H9 (cell line): ENCODE measurements around the gene ARAP2. TPM values are rescaled to one million over a fixed set of nuclear protein-coding genes. Genes with fewer than 3 reads are reported as not detected.
A peak's percentile ranks its signal among the peaks of the same experiment; 100 is the strongest.

Experiments used
- DNase-seq: peaks from one replicate; pipeline ENCODE4 v3.0.0-alpha.2; 2017
- H2AFZ ChIP-seq: one replicate; pipeline ENCODE4 v1.6.1; 2013; ENCODE audit warnings: mild to moderate bottlenecking, low read length, control low read depth, moderate library complexity
- H2AK5ac ChIP-seq: 2 replicates; pipeline ENCODE4 v1.6.1; 2013; ENCODE audit warnings: low read length, control low read depth, mixed read lengths; ENCODE audit not compliant: insufficient read length
- H2BK120ac ChIP-seq: one replicate; pipeline ENCODE4 v1.6.1; 2013; ENCODE audit warnings: low read depth, mild to moderate bottlenecking, low read length, control low read depth, inconsistent platforms; ENCODE audit not compliant: poor library complexity, severe bottlenecking
- H2BK12ac ChIP-seq: 2 replicates; pipeline ENCODE4 v1.6.1; 2013; ENCODE audit warnings: low read length, control low read depth, mixed read lengths, low read depth; ENCODE audit not compliant: insufficient read length
- H2BK15ac ChIP-seq: 2 replicates; pipeline ENCODE4 v1.6.1; 2013; ENCODE audit warnings: low read depth, low read length, control low read depth
- H2BK20ac ChIP-seq: one replicate; pipeline ENCODE4 v1.6.1; 2013; ENCODE audit warnings: low read depth, mild to moderate bottlenecking, low read length, control low read depth, inconsistent platforms; ENCODE audit not compliant: poor library complexity, severe bottlenecking
- H2BK5ac ChIP-seq: 2 replicates; pipeline ENCODE4 v1.6.1; 2013; ENCODE audit warnings: low read length, control low read depth, mixed read lengths; ENCODE audit not compliant: insufficient read length
- H3K14ac ChIP-seq: 2 replicates; pipeline ENCODE4 v1.6.1; 2013; ENCODE audit warnings: low read length, control low read depth; ENCODE audit not compliant: insufficient read depth
- H3K18ac ChIP-seq: 2 replicates; pipeline ENCODE4 v1.6.1; 2013; ENCODE audit warnings: low read depth, mild to moderate bottlenecking, mixed read lengths, low read length, control low read depth; ENCODE audit not compliant: insufficient read length
- H3K23ac ChIP-seq: 2 replicates; pipeline ENCODE4 v1.6.1; 2013; ENCODE audit warnings: low read length, control low read depth, mixed read lengths, low read depth; ENCODE audit not compliant: insufficient read length
- H3K23me2 ChIP-seq: 2 replicates; pipeline ENCODE4 v1.6.1; 2013; ENCODE audit warnings: low read depth, mild to moderate bottlenecking, mixed read lengths, low read length, control low read depth; ENCODE audit not compliant: insufficient read length, poor library complexity, severe bottlenecking
- H3K27ac ChIP-seq: 2 replicates; pipeline ENCODE4 v1.5.1; 2013; ENCODE audit warnings: low read length, control low read depth, mixed read lengths, low read depth; ENCODE audit not compliant: insufficient read length
- H3K27me3 ChIP-seq: 2 replicates; pipeline ENCODE4 v1.6.1; 2013; ENCODE audit warnings: low read length, control low read depth, inconsistent platforms; ENCODE audit not compliant: insufficient read depth
- H3K4ac ChIP-seq: 2 replicates; pipeline ENCODE4 v1.6.1; 2013; ENCODE audit warnings: low read depth, mild to moderate bottlenecking, control low read depth, inconsistent platforms, low read length, moderate library complexity
- H3K4me1 ChIP-seq: 2 replicates; pipeline ENCODE4 v1.6.1; 2013; ENCODE audit warnings: low read length, control low read depth, inconsistent platforms; ENCODE audit not compliant: insufficient read depth
- H3K4me2 ChIP-seq: 2 replicates; pipeline ENCODE4 v1.6.1; 2013; ENCODE audit warnings: low read length, control low read depth, mixed read lengths; ENCODE audit not compliant: insufficient read length, insufficient read depth
- H3K56ac ChIP-seq: 2 replicates; pipeline ENCODE4 v1.6.1; 2013; ENCODE audit warnings: low read depth, mild to moderate bottlenecking, mixed read lengths, low read length, control low read depth; ENCODE audit not compliant: insufficient read length
- H3K79me1 ChIP-seq: 2 replicates; pipeline ENCODE4 v1.6.1; 2013; ENCODE audit warnings: low read depth, mild to moderate bottlenecking, moderate library complexity, low read length, control low read depth, inconsistent platforms; ENCODE audit not compliant: insufficient read depth, poor library complexity, severe bottlenecking
- H3K79me2 ChIP-seq: 2 replicates; pipeline ENCODE4 v1.6.1; 2013; ENCODE audit warnings: low read length, control low read depth, inconsistent platforms; ENCODE audit not compliant: insufficient read depth
- H3K9ac ChIP-seq: 2 replicates; pipeline ENCODE4 v1.6.1; 2013; ENCODE audit warnings: low read length, control low read depth, mixed read lengths; ENCODE audit not compliant: insufficient read length; ENCODE audit errors: extremely low read depth
- H3K9me3 ChIP-seq: one replicate; pipeline ENCODE4 v1.6.1; 2013; ENCODE audit warnings: low read depth, low read length, inconsistent platforms; ENCODE audit not compliant: control insufficient read depth
- H3T11ph ChIP-seq: one replicate; pipeline ENCODE4 v1.6.1; 2013; ENCODE audit warnings: mild to moderate bottlenecking, low read length, control low read depth, inconsistent platforms
- H4K20me1 ChIP-seq: one replicate; pipeline ENCODE4 v1.6.1; 2013; ENCODE audit not compliant: control insufficient read depth, insufficient read length, insufficient read depth
- H4K5ac ChIP-seq: 2 replicates; pipeline ENCODE4 v1.6.1; 2013; ENCODE audit warnings: low read depth, mild to moderate bottlenecking, mixed read lengths, low read length, control low read depth; ENCODE audit not compliant: insufficient read length
- H4K8ac ChIP-seq: replicated peaks from 2 replicates; pipeline ENCODE4 v1.6.1; 2013; ENCODE audit warnings: low read length, control low read depth, mixed read lengths, low read depth; ENCODE audit not compliant: insufficient read length
- H4K91ac ChIP-seq: 2 replicates; pipeline ENCODE4 v1.6.1; 2013; ENCODE audit warnings: low read depth, mild to moderate bottlenecking, moderate library complexity, mixed read lengths, low read length, control low read depth; ENCODE audit not compliant: insufficient read length
- H3K27ac Mint-ChIP-seq, 3 experiments: 2 replicates in 2 of 3; 3 replicates in 1 of 3; pipeline ENCODE4 v1.8.0; 2020 to 2021; ENCODE audit warnings: mixed read lengths in 3 of 3, mild to moderate bottlenecking in 1 of 3, moderate library complexity in 1 of 3
- H3K27me3 Mint-ChIP-seq: 2 replicates; pipeline ENCODE4 v1.8.0; 2021; ENCODE audit warnings: low read depth, mild to moderate bottlenecking, moderate library complexity, mixed read lengths
- H3K36me3 Mint-ChIP-seq, 3 experiments: 2 replicates in 2 of 3; 3 replicates in 1 of 3; pipeline ENCODE4 v1.8.0; 2020 to 2021; ENCODE audit warnings: low read depth in 3 of 3, mixed read lengths in 3 of 3; ENCODE audit not compliant: insufficient read depth in 1 of 3
- H3K4me1 Mint-ChIP-seq, 2 experiments: 2 replicates each; pipeline ENCODE4 v1.8.0; 2020; ENCODE audit warnings: mixed read lengths in 2 of 2
- H3K4me3 Mint-ChIP-seq, 2 experiments: 2 replicates in 1 of 2; 3 replicates in 1 of 2; pipeline ENCODE4 v1.8.0; 2020 to 2021; ENCODE audit warnings: mild to moderate bottlenecking in 2 of 2, mixed read lengths in 2 of 2, moderate library complexity in 1 of 2
- H3K9me3 Mint-ChIP-seq, 2 experiments: 2 replicates in 1 of 2; 3 replicates in 1 of 2; pipeline ENCODE4 v1.8.0; 2020; ENCODE audit warnings: mild to moderate bottlenecking in 2 of 2, mixed read lengths in 2 of 2, moderate library complexity in 1 of 2
- CTCF ChIP-seq: fragments of 200-600 bp; sonication (generic); conservative IDR thresholded peaks from 3 replicates; pipeline ENCODE4 v1.8.0; 2021; ENCODE audit warnings: antibody characterized with exemption, mild to moderate bottlenecking
- WGBS: extraction: QIAGEN DNeasy Blood & Tissue Kit; methylation state at CpG from one replicate; pipeline ENCODE4 v1.1.7; 2013; ENCODE audit warnings: missing lambda C conversion rate, low lambda C conversion rate, mixed read lengths; ENCODE audit not compliant: insufficient read length; ENCODE audit errors: extremely low coverage; 5-methylcytosine and 5-hydroxymethylcytosine counted together
- total RNA-seq: library from RNA; stranded (reverse); gene quantifications from 2 replicates; pipeline ENCODE4 v1.2.1, GENCODE V29; 2021

The ARAP2 gene
- total RNA-seq, 1 experiment from 2014 or later, result 6.3 TPM

GRCh38 chr4:36039026-36039425 is 205.3 kb downstream of the ARAP2 start:
- Mint-ChIP-seq H3K27me3 (no peaks in the 10 kb centered on the region; the same call in 1 of the 2 replicates), H3K4me3 (no peak overlapping the region), H3K4me1 (no peaks in the 10 kb centered on the region; a peak in 1 of 4 replicates), H3K9me3 (no peaks in the 10 kb centered on the region), H3K27ac (no peak overlapping the region), H3K36me3 (no peaks in the 10 kb centered on the region; a peak in 1 of 7 replicates)
- no peak for DNase-seq
- H2BK5ac ChIP-seq, result no peak overlapping the region
- H3K4me1 ChIP-seq, result no peaks in the 10 kb centered on the region
- H3K4me2 ChIP-seq, result no peak overlapping the region
- H4K20me1 ChIP-seq, result no peaks in the 10 kb centered on the region
- no peak overlapping the region for H4K5ac ChIP-seq
- no peaks in the 10 kb centered on the region for H3K9me3 ChIP-seq
- no peak overlapping the region for H2AK5ac ChIP-seq
- WGBS, result no CpG with 5 or more reads among the region's 2 CpGs
- no peak overlapping the region for H2BK12ac ChIP-seq
- H3K14ac ChIP-seq, result no peak overlapping the region
- peak; percentile 33; the same call in 1 of the 3 replicates for TF ChIP-seq CTCF
- no peak overlapping the region for H2BK120ac ChIP-seq
- no peaks in the 10 kb centered on the region for H3K79me1 ChIP-seq
- no peak overlapping the region for H3K23ac ChIP-seq
- no peak overlapping the region for H2BK20ac ChIP-seq
- H3K27ac ChIP-seq, result no peak overlapping the region
- H3K56ac ChIP-seq, result no peak overlapping the region
- H3K27me3 ChIP-seq, result no peaks in the 10 kb centered on the region
- H3K18ac ChIP-seq, result no peak overlapping the region
- no peaks in the 10 kb centered on the region for H3K79me2 ChIP-seq
- H3K4ac ChIP-seq, result no peak overlapping the region
- no peaks in the 10 kb centered on the region for H3K23me2 ChIP-seq
- H3K9ac ChIP-seq, result no peak overlapping the region
- H2BK15ac ChIP-seq, result no peak overlapping the region
- H2AFZ ChIP-seq, result no peak overlapping the region
- H3T11ph ChIP-seq, result no peak overlapping the region
- H4K91ac ChIP-seq, result no peak overlapping the region
- H4K8ac ChIP-seq, result no peak overlapping the region
